ENCODE results near the gene ISCU.
"Not testable (repeated sequence)": the region's sequence is repeated elsewhere in the genome, so short reads cannot be mapped to it uniquely, and the experiment has no call there.

The ISCU gene

GRCh38 chr12:108543652-108544051 lies 18.7 kb upstream of the ISCU start:
- DNase-seq (ENCODE audit: low spot score), result no peak

DNA sequence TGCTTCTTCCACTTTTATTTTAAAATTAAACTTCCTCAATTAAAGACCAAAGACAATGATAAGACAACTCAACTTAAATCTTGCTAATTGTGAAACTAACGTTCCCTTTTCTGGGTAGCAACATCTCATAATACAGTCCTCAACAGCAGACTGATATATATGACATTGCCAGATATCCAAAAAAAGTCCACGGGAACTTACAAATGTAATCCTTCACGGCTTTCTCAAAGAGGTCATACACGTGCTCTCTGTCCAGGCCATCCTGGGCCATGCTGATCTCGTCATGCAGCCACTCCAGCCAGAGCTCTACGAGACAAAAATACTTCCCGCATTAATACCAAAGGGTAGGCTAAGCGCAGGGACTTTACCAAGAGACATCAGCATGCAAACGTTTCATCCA lies 14.7 kb upstream of the ISCU start:
- no peak for DNase-seq (ENCODE audit: low spot score)

- no peak for DNase-seq (ENCODE audit: low spot score)
Measured at GRCh38 chr12:108548954-108549521, 13.4 kb upstream of the ISCU start.

GRCh38 chr12:108551535-108551934 lies 10.9 kb upstream of the ISCU start:
- no peak for DNase-seq (ENCODE audit: low spot score)

GRCh38 chr12:108553799-108554198 lies 8.6 kb upstream of the ISCU start:
- no peak for DNase-seq (ENCODE audit: low spot score)

GRCh38 chr12:108555383-108555782 lies 7.0 kb upstream of the ISCU start:
- DNase-seq (ENCODE audit: low spot score), result not testable (repeated sequence)

DNA sequence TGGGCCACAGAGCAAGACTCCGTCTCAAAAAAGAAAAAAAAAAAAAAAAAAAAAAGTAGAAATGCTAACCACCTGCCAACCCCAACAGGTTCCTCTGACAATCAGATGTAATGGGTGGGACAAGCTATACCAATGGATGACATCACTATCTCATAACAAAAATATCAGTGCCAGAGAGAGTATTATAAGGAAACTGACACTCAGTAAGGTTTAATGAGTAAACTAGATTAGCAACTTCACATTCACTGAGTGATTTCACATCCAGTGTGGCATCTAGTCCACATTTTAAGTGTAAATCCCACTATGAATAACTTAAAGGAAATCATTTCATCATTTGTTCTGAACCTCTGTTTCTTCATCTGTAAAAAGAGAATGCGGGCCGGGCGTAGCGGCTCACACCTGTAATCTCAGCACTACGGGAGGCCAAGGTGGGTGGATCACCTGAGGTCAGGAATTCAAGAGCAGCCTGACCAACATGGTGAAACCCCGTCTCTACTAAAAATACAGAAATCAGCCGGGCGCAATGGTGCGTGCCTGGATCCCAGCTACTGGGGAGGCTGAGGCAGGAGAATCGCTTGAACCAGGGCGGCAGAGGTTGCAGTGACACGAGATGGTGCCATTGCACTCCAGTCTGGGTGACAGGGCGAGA lies 3.3 kb upstream of the ISCU start:
- DNase-seq (ENCODE audit: low spot score), result no peak

- no peak for DNase-seq (ENCODE audit: low spot score)
Measured at GRCh38 chr12:108559748-108560147, 2.6 kb upstream of the ISCU start.

GRCh38 chr12:108560321-108560721 lies 2.1 kb upstream of the ISCU start:
- no peak for DNase-seq (ENCODE audit: low spot score)

DNA sequence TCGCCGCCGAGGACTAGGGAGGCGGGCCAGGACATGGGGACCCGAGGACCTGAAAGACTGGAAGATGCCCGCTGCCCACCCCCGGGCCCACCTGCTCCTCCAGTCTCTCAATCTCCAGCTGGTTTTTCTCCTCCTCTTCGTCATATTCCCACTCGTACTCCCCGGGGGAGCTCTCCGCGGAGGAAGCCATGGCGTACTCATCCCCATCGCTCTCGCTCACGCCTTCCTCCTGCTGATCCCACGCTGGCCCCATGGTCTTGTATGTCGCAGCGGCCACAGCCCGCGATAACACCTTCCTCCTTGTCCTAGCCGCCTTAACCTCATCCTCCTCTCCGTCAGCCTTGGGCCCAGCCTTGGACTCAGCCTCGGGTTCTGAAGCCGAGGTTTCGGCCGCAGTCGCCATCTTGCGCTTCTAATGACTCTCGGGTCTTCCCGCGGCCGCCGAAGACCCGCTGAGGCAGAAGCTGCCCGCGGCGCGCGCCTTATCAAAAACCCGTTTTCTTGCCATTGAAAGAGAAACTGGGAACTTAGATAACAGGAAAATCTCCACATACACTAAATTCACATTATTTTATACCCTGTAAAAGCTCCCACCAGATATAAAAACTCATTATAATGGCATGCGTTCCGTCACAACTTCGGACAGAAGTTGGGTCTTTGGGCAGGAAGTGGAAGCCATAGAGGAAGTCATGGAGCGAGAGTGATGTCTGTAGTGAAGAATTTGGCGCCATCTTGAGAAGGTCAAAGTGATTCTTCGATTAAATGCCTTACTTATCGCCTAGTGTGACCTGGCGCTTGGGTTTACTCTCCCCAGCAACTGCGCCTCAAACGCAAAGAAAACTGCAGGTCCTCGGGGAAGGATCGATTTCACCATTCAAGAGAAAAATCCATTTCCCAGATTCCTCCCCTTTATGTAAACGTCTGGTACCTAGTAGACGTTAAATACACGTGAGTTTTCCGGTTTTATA lies 1.4 kb upstream of the ISCU start, which contains the start of gene SART3:
SART3 (minus strand) TSS at position 422 of the 968 bp plus-strand sequence; CDS start at position 403, 19 bp downstream.
- DNase-seq (ENCODE audit: low spot score), result peak; percentile 90

GRCh38 chr12:108561852-108562347 lies 496 bp upstream of the ISCU start:
- DNase-seq (ENCODE audit: low spot score), result no peak

DNA sequence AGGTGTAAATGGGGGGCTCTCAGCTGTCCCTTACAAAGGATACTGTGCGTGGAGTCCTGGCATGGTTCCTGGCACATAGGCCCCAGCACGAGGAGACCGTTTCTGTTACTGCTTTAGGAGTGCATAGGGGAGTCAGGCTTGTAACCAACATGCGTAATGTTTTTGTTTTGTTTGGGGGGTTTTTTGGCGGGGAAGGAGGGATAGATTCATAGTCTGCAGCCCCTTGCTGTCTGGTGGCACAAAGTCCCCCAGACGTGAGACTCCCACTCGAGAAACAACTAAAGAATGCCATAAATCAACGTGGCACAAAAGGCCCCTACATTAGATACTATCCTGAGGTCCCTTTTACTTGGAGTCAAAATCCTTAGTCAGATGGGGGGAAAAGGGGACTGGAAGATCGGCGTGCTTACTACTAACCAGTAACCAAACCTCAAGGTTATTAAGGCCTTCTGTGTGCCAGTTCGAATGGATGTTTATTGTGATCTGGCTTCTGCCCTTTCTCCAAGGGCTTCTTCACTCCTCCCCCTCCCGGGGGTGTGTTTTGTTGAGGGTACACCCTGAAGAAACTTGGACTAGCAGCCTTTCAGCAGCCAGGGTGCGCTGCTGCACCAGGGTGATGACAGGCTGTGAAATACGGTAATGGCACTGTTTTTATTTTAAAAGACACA lies 874 bp downstream of the ISCU start:
- peak; percentile 81 for DNase-seq (ENCODE audit: low spot score)

- DNase-seq (ENCODE audit: low spot score), result no peak
Measured at GRCh38 chr12:108563804-108564151, 1.4 kb downstream of the ISCU start.

DNA sequence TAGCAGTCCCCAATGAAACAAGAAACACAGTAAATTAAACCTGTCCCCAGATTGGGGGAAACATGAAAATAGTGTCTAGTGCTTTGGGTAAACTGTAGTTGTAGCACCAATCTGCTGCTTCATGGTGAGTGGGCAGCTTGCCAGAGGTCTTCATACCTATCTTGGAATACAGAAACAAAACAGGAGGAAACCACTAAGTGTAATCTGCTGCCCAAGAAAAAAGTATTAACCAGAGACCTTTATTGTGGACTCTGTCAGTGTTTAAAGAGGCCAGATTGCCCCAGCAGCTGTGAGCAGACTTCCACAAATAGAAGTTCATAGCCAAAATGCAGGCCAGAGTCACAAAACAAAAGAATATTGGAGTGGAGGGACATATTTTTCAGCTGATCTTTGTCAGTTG lies 2.3 kb downstream of the ISCU start:
- DNase-seq (ENCODE audit: low spot score), result no peak

DNA sequence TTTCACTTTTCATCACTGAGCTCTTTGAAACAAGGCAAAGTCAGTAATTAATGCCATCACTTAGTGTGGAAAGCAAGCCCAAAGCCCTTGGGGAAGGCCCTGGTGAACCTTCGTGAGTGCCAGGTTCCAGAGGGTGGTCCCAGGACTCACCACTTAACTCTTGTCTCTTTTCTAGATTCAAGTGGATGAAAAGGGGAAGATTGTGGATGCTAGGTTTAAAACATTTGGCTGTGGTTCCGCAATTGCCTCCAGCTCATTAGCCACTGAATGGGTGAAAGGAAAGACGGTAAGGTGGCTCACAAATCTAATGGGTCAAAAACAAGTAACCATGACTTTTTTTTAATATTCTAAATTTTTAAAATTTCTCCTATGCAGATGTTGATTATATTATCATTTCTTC lies 2.8 kb downstream of the ISCU start:
- no peak for DNase-seq (ENCODE audit: low spot score)

- DNase-seq (ENCODE audit: low spot score), result no peak
Measured at GRCh38 chr12:108565976-108566375, 3.6 kb downstream of the ISCU start.

DNA sequence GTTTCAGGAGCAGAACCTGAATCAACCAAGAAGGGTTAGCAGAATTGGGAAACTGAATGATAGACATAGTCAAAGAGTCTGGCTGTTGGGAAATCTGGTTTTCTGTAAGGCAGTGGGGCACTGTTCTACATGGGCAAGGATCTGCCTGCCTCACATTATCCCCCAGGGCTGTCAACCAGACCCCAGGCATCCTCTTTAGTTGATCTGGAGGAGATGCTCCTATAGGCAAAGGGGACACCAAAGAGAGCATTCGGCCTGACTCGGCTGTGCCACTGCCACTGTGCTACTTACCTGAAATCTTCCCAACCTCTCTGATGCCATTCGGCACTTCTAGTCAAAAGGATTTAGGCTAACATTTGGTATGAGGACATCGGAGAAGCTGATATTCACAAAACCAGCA lies 4.1 kb downstream of the ISCU start:
- DNase-seq (ENCODE audit: low spot score), result no peak

- no peak for DNase-seq (ENCODE audit: low spot score)
Measured at GRCh38 chr12:108567406-108568337, 5.3 kb downstream of the ISCU start.

DNA sequence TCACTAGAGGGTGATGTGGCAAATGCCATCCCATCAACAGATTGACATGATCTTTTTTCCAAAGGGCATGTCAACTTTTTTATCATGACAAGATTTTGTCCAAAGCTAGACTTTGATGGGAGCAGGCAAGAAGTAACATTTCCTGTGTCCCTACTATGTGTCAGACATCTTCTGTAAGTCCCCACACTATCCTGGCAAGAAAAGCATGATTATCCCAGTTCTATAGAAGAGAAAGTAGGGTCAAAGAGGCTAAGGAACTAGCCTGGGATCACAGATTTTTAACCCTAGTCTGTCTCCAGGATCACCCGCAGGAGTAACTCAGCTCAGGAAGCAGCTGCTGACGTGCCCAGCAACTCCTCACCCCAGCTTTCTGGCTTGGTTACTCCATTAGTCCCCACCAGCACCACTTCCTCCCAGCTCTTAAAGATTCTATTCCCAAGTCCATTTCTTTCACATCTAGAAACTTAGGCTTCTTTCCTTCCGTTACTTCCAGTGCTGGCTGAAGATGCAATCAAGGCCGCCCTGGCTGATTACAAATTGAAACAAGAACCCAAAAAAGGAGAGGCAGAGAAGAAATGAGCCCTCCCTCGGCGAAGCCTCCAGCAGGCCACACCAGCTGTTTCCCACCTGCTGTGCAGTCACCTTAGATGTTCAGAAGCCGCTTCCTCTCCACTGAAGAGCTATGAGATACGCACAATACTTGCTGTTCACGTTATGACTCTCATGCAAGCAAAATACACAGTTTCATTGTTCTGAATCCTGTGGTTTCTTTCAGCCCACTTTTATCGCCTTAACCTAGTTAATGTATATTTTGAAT lies 6.2 kb downstream of the ISCU start:
- DNase-seq (ENCODE audit: low spot score), result no peak
